Measurements from ENCODE around the gene EXOC3L1. TPM values are rescaled to one million over a fixed set of nuclear protein-coding genes. Genes with fewer than 3 reads are reported as not detected.

The EXOC3L1 gene
- total and polyA plus RNA-seq, 2 of the 4 experiments (the other 2 are of a cell fraction), result not detected

DNA sequence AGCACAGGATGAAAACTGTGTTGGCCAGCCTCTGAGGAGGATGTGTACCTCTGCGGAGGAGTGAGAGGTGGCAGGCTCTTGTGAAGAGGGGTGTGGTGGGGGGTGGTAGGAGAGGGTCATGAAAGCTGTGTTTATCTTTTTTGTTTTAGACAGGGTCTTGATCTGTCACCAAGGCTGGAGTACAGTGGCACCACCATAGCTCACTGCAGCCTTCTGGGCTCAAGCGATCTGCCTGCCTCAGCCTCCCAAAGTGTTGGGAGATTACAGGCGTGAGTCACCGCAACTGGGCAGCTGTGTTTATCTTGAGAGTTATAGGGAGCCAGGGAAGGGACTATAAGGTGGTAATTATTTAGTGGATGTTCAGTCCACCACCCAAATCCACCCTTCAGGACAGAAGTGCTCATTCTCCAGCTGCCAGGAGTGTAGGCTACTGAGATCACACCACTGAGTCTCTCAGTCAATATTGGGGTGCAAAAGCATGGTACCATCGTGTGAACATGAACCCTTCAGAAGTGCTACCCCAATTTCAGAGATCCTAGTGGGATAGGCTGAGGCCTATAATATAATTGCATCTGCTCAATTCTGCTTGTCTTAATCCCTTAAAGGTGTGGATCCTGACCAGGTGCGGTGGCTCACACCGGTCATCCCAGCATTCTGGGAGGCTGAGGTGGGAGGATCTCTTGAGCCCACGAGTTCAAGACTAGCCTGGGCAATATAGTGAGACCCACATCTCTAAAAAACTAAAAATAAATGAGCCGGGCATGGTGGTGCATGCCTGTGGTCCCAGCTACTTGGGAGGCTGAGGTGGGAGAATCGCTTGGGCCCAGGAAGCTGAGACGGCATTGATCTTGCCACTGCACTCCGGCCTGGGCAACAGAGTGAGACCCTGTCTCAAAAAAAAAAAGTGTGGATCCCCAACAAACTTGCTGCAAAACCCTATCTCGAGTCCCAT, 788 bp upstream of the EXOC3L1 start:
- Histone ChIP-seq H2AK5ac (ENCODE audit: low read depth, low read length) (peak overlapping the region; percentile 80), H2AK9ac (replicated peaks; ENCODE audit: low read depth, low read length, poor library complexity) (peak overlapping the region; percentile 71), H3K9ac (ENCODE audit: low read depth, low read length) (no peak overlapping the region), H2BK15ac (ENCODE audit: low read depth, low read length) (no peak overlapping the region), H3K4ac (ENCODE audit: low read depth, low read length) (peak overlapping the region; percentile 40; the same call in 1 of the 2 replicates), H3K9me1 (ENCODE audit: insufficient read depth, low read length) (peaks cover 26% of the 10 kb centered on the region), H4K8ac (ENCODE audit: low read depth in 2 of 2, low read length in 2 of 2) (peak overlapping the region in 1 of 2 experiments; percentile 17; a peak in 2 of 4 replicates), H3K56ac (ENCODE audit: extremely low read depth, insufficient read depth, low read length) (no peak overlapping the region), H3K14ac (replicated peaks; ENCODE audit: low read depth, low read length) (no peak overlapping the region), H3K79me1 (ENCODE audit: low read depth in 1 of 2, low read length in 2 of 2) (peaks cover 25 to 41% of the 10 kb centered on the region in 2 experiments), H3K4me2 (ENCODE audit: low read depth, low read length) (peak overlapping the region; percentile 60; the same call in 1 of the 2 replicates), H4K20me1 (ENCODE audit: insufficient read depth, low read length) (peaks cover 21% of the 10 kb centered on the region), H4K5ac (ENCODE audit: low read depth, low read length) (no peak overlapping the region), H3K4me3 (ENCODE audit: insufficient read depth, low read depth, low read length) (no peak overlapping the region), H3K27me3 (ENCODE audit: control insufficient read depth, insufficient read depth, low read length) (no peaks in the 10 kb centered on the region), H4K91ac (ENCODE audit: insufficient read depth, low read depth, low read length) (no peak overlapping the region), H2BK120ac (ENCODE audit: low read depth, low read length) (no peak overlapping the region), H3K36me3 (ENCODE audit: control insufficient read depth, insufficient read depth, low read length) (peaks cover 23% of the 10 kb centered on the region), H2AFZ (replicated peaks; ENCODE audit: low read length, poor library complexity) (peak overlapping the region; percentile 48), H2BK20ac (ENCODE audit: low read depth, low read length) (no peak overlapping the region), H3K18ac (ENCODE audit: low read depth, low read length) (no peak overlapping the region), H3K23ac (ENCODE audit: low read depth, low read length) (no peak overlapping the region; the same call in 1 of the 2 replicates), H2BK5ac (ENCODE audit: low read depth, low read length, poor library complexity, severe bottlenecking) (peak overlapping the region; percentile 64), H3K27ac (ENCODE audit: insufficient read depth, low read length) (no peak overlapping the region), H3K4me1 (ENCODE audit: control insufficient read depth, insufficient read depth, low read length) (peaks cover 21% of the 10 kb centered on the region), H3K9me3 (ENCODE audit: control insufficient read depth, insufficient read depth, low read length) (no peaks in the 10 kb centered on the region)
- in situ Hi-C loops (cut with MboI; ENCODE audit: low sequenced_read_pairs), result no loop called here
- dilution Hi-C loops (cut with HindIII; ENCODE audit: low sequenced_read_pairs, unreplicated experiment), result no loop called here
- POLR2A ChIA-PET (ENCODE audit: unreplicated experiment), result interaction anchor here (0.6 kb wide), 1 partner anchor 306 kb away, joined by 4 read pairs; no protein-coding TSS in a partner anchor
- intact Hi-C loops (cut with micrococcal nuclease), result no loop called here
- BruUV-seq (replicated peaks), result no TSS peak
- ATAC-seq (ENCODE audit: low read depth) (peak; percentile 36), DNase-seq (peak; percentile 76)
- CTCF ChIA-PET, result no interaction called here
- WGBS, 2 experiments (ENCODE audit: extremely low coverage in 2 of 2, insufficient read length in 1 of 2), result 80% methylated on average over 2 of the region's 13 CpGs; no CpG with 5 or more reads in 1 of the 2 experiments
- no peak for TF ChIP-seq MXI1 (IDR thresholded peaks at IDR 0.05; ENCODE audit: borderline replicate concordance, low read depth, low read length)
- peak; percentile 77; the same call in 1 of the 2 replicates for TF ChIP-seq FOS (IDR thresholded peaks at IDR 0.05; ENCODE audit: low read depth, low read length)
- 0 out of 2 replicates have a peak, but pooled peaks have one; percentile 21 for TF ChIP-seq BHLHE40 (IDR thresholded peaks at IDR 0.05; ENCODE audit: low read depth, low read length)
